HK-2 (cell line): ENCODE measurements around the gene HTRA2.

Source experiments
- DNase-seq: peaks from one replicate; pipeline ENCODE4 v3.0.0-alpha.2; 2018; ENCODE audit not compliant: unreplicated experiment

Gene HTRA2

DNA sequence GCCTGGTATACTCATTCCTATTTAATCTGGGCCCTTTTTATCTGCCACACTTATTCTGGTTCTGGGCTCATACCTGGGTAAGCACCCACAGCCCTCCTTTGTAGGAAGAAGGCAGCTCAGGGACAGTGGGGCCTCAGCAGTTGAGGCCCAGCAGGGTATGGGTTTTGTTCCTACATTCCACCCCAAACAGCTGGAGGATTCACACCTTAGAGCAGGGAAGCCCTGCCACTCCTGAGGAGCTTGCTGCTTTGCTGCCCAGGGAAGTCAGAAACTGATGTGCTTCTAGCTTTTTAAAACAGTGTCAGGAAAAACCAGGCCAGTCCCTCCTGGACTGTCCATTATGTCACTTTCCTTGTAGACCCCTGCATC is 29.2 kb upstream of the HTRA2 start:
- no peak for DNase-seq

DNA sequence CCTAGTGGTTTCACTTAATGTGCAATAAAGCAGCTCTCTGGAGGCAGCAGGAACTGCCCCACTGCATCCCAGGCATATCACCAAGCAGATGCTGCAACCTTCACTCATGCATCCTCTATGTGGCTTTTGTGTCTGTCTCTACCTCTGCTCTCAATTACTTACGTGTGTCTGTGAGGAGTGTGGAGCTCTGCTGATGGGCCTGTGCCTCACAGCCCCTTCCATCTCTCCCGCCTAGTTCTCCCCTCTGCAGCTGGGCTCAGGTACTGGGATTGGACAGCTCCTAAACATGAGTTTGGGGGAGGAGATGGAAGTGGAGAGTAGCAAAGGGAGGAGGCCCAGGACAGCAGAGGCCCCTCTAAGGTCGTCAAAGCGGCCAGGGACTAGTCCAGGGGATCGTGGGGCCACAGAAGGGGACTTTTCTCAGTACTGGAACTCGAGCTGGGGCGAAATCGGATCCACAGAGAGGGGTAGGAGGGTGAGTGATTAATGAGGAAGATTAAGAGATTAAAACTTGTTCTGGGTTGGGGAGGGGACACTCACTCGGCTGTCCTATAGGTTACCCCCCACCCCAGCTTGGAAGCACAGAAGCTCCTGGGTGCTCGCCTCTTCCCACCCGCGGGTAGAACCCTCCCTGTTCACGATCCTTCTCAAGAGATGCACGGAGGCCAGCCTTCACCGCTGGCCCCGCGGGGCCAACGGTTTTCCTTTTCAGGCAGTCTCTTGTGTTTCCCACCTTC is 28.2 kb upstream of the HTRA2 start:
- DNase-seq, result no peak

DNA sequence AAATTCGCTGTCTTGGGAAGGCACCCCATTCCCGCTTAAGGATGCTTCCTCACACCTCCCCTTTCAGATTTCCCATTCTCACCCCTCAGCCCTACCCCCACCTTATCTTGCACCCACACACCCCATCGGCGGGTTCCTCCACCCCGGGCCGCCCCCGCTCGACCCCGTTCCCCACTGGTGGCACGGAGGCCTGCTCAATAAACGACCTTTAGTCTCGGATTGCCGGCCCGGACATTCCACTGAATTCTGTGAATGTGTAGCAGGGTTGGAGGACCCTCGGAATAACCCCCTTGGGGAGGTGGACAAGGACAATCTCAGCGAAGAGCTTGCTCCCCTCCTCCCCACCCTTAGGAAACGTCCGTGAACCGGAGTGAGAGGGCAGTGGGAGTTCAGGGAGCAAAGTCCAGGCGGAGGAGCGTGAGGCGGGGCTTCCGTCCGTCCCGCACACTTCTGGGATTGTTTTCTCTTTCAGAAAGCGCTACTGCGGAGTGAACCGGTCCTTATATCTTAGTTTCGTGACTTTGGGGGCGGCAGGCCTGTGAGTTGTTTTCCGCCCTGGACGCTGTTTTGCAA is 27.5 kb upstream of the HTRA2 start:
- no peak for DNase-seq

DNA sequence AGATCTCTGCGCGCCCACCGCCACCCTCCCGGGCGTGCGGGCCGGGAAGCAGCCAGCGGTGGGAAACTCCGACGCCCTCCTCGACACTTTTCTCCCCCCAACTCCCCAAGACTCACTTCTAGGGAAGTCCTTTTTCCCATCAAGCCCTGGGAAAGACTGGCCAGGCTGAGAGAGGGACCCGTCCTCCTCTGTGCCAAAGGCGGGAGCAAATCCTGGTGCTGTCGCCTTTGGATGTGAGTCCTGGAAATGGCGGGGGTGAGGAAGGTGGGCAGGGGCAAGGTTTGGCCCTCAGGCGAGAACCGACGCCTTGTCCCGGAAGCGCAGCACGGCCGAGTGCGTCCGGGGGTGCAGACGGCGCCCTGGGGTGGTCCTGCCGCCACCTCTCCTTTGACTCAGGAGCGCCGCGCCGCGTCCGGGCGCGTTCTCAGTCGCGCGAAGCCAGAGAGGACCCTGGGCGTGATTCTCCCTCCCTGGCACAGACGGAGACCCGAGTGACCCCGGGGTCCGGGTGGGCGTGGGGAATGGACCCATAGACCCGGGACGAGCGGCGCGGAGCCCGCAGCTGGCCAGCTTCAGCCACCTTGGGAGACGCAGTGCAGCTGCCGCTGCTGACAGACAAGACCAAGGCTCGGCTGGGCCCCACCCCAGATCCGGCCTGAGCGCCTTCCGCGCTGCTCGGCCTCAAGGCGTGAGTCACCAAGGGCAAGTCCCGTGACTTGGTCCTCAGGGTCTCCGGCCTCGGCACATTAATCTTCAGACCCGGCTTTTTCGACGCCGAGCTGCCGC is 26.8 kb upstream of the HTRA2 start:
- DNase-seq, result peak; percentile 87

DNA sequence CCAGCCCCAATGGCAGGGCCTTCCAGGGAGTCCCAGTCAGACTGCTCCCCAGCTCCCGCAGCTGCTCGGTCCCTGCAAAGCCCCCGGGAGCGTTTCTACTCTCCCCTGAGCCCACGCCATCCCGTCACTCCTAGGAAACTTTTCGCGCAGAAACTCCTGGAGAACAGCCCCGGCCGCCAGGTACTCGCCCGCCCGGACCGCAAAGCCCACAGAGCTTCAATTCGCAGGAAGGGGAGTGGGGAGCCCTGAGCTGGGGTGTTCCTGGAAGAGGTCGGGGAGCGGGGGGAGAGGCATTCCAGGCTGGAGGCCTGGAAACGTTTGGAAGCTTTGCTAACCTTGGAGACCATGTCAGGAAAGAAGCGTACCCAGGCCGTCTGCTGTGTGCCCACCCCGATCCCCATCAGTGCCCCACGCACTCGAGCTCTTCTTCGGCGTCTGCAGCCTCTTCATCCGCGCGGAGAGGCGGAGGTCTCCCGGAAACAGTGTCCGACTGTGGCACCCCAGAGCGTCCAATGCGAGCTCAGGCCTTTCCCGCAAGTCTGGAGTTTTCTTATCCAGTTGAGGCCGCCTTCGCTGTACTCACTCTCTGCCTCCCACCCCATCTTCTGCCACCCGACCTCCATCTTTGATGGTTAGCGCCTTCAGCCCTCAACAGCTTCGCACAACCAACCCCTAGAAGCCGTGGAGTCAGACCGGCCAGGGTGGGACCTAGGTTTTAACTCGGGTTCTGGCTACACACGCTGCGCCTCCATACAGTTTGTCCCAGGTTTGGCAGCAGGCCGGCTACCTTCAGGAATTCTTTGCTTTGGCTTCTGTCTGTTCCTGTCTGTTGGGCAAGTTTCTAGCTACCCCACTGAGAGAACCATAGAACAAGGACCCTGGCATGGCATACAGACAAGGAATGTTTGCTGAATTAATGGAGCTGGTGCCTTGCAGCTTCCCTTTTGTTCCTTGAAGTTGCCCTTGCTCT is 25.9 kb upstream of the HTRA2 start:
- no peak for DNase-seq

DNA sequence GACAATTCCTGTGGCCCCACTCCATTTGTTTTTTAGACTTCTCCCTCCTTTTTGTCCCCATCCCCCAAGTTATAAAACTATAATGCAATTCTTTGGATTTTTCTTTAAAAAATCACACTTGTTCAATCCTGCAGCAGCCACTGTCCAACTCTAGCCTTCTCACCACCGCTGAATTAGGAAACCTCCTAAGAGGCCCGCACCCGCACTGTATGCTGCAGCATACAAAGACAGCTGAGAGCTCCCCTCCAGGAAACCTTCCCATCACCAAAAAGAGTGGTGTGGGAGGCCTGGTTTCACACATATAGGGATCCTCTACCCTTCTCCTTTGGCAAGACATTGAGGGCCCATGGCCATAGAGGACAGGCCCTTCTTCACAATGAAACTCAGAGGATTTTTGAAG is 25.1 kb upstream of the HTRA2 start:
- no peak for DNase-seq

DNA sequence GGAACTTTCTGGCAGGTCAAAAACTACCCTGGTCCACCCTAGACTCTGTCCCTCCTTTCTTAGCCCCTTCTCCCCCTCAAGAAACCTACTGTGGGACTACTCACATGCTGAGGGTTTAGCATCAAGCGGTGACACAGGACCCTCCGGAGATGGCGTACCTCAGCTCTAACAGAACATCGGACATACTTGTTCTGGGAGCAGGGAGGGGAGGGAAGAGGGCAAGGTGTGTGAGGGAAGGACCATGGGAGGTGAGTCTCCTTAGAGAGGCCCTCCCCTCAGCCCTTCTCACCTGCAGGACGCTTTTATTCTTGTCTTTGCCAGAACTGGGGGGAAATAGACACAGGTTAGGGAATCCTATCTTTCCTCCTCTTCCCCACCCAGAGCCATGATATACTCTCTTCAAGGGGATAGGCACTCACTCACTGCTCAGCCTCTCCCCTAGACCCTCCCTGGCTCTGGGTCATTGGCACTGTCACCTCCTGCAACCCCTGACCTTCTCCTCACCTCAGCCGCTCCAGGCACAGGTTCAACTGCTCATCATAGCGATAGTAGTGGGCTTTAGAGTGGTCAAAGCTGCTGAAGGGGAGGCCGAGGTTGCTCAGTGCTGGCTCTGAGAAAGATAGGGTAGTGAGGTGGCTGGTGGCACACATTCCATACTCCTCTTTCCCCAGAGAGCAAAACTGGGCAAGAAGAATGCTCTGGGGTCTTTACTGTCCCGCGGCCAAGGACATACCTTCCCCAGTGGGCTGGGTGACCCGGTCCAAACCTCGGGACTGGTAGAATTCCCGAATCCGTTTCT is 24.1 kb upstream of the HTRA2 start:
- no peak for DNase-seq

DNA sequence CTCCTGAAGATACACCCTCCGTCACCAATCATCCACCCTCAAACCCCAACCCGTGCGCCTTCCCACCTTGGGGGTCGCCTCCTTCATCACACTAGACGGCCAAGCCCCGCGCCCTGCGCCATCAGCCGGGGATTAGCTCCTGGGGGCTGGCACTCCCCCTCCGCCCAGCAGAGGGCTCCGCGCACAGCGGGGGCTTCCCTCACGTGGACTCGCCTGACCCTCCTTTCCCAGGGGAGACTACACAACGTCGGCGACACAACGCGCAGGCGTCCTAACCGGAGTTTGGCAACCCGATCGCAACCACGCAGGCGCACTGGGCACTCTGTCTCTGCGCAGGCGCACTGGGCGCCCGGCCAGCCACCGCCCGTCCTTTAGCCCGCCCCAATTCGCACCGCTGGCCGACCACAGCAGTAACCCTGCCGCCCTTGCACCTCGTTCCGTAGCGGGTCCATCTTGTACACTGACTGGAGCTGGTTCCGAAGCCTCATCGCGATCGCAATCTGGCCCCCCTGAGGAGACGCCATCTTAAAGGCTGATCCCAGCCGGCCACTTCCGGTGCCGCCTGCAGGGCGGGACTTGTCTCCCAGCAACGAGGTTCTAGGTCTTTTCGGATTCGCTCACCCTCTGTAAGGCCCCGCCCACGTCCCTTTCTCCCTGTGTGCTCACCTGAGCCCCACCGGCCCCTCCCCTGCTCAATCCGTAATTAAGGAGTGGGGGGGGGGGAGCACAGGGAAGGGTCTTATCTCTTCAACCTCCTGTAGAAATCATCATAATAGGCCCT is 22.4 kb upstream of the HTRA2 start, which contains the start of gene PCGF1:
PCGF1 (minus strand) TSS at position 551 of the 781 bp plus-strand sequence; CDS start at position 524, 27 bp downstream.
- DNase-seq, result peak; percentile 96

DNA sequence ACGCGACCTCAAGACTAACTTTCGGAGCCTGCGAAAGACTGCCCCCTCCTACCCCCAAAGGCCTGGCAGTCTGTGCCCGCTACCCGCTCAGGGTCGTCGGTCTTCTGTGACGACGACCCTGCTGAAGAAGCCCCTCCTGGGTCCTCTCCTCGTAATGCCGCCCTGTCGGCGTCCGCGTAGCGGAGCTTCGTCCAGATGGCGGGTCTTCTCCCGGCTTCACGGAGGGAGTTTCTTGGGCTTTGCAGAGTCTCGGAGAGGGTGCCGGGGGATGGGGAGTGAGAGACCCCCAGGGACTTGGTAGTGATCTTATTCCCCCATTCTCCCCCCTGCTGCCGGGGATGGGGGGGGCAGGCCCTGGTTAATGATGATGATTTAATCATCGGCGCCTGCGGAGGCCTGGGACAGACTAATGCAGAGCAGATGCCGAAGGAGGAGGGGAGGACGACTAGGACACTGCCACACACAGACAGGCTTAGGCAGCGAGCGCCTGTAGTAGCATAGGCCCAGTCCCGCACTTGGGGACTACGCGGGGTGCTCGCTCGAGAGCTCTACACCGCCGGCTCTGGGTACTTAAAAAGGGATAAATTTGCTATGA is 21.7 kb upstream of the HTRA2 start:
- DNase-seq, result peak; percentile 59

DNA sequence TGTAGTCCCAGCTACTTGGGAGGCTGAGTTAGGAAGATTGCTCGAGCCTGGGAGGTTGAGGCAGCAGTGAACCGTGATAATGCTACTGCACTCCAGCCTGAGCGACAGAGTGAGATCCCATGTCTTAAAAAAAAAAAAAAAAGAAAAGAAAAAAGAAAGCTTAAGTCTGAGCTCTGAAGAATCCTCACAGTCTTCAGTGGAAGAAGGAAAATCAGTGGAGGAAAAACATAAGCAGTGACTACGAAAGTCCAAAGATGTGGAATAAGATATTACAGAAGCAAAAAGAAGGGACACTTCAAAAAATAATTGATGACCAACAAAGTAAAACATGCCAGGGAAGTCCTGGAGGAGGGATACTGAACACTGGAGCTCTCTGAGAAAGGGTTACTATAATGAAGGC is 19.5 kb upstream of the HTRA2 start:
- no peak for DNase-seq

DNA sequence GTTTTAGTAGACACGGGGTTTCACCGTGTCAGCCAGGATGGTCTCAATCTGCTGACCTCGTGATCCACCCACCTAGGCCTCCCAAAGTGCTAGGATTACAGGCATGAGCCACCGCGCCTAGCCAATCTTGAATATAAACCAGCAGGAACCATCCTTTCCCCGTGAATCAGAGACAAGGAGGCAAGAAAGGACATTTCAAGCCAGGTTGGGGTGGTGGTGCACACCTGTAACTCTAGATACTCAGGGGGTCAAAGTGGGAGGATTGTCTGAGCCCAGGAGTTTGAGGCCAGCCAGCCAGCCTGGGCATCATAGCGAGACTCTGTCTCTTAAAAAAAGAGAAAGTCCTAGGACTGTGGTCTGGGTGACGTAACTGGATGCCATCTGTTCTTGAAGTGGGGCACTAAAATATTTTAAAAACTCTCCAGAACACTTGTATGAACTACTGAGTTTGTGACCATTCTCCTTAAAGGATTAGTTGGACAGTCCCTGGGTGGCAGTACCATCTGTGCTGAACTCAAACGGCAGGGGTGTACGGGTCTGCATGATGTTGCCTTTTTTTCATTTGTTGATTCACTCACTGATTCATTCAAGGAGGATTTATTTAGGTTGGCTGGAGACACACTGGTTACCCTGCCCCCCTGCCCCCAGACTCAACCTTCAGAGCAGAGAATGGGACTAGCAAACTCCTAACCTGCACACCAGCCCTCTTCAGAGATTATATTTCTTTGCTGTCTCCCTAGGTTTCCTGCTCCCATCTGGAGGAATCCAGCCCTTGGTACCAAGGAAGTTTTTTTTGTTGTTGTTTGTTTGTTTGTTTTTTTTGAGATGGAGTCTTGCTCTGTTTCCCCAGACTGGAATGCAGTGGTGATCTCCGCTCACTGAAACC is 18.4 kb upstream of the HTRA2 start:
- no peak for DNase-seq

DNA sequence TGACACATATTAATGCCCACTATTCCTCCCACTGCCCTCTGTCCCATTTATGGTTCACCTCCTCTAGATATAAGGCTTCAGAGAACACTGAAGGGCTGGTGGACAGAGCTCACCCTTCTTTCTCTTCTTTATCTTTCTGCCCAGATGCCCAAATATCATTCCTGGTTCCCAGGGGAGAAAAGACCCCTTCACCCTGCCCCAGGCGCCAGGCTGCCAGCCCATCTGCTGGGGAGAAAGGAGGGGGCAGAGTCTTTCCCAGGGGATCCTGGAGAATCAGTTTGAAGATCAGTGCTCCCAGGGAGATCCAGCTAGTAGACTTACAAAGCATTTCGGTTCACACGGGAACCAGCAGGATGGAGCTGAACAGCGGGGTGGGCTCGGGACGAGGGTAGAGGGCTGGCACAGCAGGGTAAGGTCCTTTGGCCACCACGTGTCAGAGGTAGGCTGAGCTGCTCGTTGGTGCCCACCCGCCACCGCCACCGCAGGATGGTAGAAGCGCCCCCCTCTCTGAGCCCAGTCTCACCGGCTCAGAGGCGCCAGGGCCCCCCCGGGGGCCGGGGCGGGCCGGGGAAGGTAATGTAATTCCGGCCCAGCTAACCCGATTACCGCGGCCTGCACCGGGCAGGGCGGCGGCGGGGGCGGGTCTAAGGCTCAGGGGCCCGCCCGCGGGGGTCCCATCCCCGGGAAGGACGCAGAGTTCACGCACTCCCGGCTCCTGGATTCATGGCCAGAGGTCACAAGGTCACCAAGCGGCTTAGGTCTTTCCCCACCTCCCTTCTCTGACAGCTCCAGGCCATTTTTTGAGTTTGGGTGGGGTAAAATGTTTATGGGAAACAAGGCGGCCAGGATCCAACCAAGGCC is 16.8 kb upstream of the HTRA2 start:
- DNase-seq, result no peak

DNA sequence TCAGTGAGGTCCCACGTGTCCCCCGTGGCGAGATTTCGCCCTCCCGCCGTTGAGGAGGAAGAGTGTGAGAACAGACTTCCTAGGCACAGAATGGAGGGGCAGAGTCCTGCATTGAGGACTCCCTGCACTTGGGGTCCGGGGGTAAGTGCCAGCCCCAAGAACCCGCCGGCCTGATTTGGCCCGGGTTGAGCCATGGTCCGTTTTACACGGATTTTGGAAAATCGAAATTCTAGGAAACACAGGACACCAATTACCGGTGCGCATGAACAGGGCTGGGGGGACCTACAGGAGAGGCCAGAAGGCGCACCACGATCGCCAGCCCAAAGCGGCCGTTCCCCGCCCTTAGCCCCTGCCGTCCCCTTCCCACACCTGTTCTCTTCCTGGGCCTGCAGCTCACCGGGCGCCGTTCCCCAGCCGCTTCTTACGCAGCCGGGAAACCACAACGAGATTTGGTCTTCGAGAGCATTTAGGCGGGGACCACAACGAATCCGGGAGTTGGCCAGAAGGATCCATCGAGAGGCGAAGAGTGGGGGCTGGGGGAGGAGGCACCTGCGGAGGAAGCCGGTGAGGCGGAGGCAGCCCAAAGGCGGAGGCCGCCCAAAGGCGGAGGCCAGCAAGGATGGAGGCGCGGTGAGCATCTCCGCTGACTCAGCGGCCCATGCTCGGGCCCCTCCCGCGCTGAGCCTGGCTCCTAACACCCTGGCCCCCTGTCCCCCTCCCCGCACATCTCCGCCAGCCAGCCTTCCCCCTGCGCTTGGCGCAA is 15.9 kb upstream of the HTRA2 start:
- no peak for DNase-seq

DNA sequence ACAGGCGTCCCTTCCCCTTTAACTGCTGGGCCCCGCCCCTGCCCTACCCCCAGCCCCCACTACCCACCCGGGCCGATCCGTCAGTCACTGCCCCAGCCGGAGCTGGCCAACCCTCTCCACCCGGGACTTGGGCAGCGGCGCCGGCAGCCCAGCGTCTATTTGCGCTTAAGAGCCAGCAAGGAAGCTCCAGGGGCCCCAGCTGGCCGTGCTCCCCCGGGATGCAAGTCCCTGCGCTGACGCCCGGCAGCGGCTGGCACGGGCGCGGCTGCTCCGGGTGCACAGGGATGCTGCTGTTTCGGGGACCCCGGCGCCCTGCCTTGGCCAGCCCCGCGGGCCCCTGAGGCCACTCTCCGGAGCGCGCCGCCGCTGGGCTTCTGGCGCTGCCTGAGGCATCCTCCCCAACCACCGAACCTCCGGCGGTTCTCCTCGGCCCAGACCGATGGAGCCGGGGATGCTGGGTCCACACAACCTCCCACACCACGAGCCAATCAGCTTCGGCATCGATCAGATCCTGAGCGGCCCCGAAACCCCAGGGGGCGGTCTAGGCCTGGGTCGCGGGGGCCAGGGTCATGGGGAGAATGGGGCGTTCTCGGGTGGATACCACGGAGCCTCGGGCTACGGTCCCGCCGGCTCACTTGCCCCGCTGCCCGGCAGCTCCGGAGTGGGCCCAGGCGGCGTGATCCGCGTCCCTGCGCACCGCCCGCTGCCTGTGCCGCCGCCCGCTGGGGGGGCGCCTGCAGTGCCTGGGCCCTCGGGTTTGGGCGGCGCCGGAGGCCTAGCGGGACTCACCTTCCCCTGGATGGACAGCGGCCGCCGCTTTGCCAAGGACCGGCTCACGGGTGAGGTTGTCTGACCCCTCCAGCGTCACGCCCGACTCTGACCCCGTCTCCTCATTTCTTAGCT is 15.1 kb upstream of the HTRA2 start, which contains the start of gene TLX2:
TLX2 (plus strand) TSS at position 83 of the 903 bp plus-strand sequence; CDS start at position 440, 357 bp downstream.
- DNase-seq, result no peak

DNA sequence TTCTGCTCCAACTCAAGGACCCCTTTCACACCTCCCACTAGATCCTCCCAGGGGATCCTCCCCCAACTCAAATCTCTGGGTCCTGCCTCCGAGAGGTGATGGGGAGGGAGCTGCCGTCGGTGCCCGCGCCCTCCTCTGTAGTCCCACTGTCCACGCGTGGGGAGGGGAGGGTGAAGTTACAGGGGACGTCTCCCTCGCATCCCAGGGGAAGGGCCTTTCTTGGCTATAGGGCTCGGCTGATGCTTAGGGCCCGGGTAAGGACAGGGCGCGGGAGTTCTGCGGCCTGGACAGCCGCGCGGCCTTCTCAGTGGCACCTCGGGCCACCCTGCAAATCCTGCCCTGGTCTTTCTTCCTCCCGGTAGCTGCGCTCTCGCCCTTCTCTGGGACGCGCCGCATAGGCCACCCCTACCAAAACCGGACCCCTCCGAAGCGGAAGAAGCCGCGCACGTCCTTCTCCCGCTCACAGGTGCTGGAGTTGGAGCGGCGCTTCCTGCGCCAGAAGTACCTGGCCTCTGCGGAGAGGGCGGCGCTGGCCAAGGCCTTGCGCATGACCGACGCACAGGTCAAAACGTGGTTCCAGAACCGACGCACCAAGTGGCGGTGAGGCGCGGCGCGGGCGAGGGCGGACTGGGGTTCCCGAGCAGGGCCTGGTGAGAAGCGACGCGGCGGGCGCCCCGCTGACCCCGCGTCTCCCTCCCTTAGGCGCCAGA is 14.3 kb upstream of the HTRA2 start:
- DNase-seq, result no peak
